GM23248 (cell line): Measurements from ENCODE around the gene ARID1B. TPM values are rescaled to one million over a fixed set of nuclear protein-coding genes. Genes with fewer than 3 reads are reported as not detected.

Experiments used
- DNase-seq: peaks from one replicate; pipeline ENCODE4 v3.0.0-alpha.2; 2015
- H2AFZ ChIP-seq: fragments of 200-600 bp; sonication (generic); 2 replicates; pipeline ENCODE4 v1.6.1; 2016; ENCODE audit warnings: antibody characterized with exemption
- H3F3A ChIP-seq: fragments of 200-600 bp; sonication (generic); 2 replicates; pipeline ENCODE4 v1.6.1; 2016; ENCODE audit warnings: mild to moderate bottlenecking, antibody characterized with exemption, mixed run types; ENCODE audit not compliant: insufficient read depth
- H3K27ac ChIP-seq: fragments of 200-600 bp; sonication (generic); 2 replicates; pipeline ENCODE4 v1.5.1; 2016; ENCODE audit warnings: mild to moderate bottlenecking
- H3K27me3 ChIP-seq: fragments of 200-600 bp; sonication (generic); replicated peaks from 2 replicates; pipeline ENCODE4 v1.6.1; 2016; ENCODE audit warnings: mild to moderate bottlenecking; ENCODE audit not compliant: insufficient read depth
- H3K36me3 ChIP-seq: fragments of 200-600 bp; sonication (generic); 2 replicates; pipeline ENCODE4 v1.6.1; 2016; ENCODE audit warnings: low read depth, mild to moderate bottlenecking
- H3K4me1 ChIP-seq: fragments of 200-600 bp; sonication (generic); 2 replicates; pipeline ENCODE4 v1.6.1; 2016; ENCODE audit warnings: mild to moderate bottlenecking; ENCODE audit not compliant: insufficient read depth
- H3K4me2 ChIP-seq: fragments of 200-600 bp; sonication (generic); one replicate; pipeline ENCODE4 v1.6.1; 2016; ENCODE audit warnings: mild to moderate bottlenecking; ENCODE audit not compliant: unreplicated experiment
- H3K4me3 ChIP-seq: fragments of 200-600 bp; sonication (generic); 2 replicates; pipeline ENCODE4 v1.5.1; 2016; ENCODE audit warnings: mild to moderate bottlenecking
- H3K79me2 ChIP-seq: fragments of 200-600 bp; sonication (generic); 2 replicates; pipeline ENCODE4 v1.6.1; 2016; ENCODE audit warnings: mild to moderate bottlenecking; ENCODE audit not compliant: insufficient read depth
- H3K9ac ChIP-seq: fragments of 200-600 bp; sonication (generic); 2 replicates; pipeline ENCODE4 v1.6.1; 2016; ENCODE audit warnings: mild to moderate bottlenecking
- H3K9me2 ChIP-seq: fragments of 200-600 bp; sonication (generic); 2 replicates; pipeline ENCODE4 v1.6.1; 2016; ENCODE audit warnings: mixed run types, mild to moderate bottlenecking, moderate library complexity; ENCODE audit not compliant: insufficient read depth
- H3K9me3 ChIP-seq: fragments of 200-600 bp; sonication (generic); one replicate; pipeline ENCODE4 v1.6.1; 2017; ENCODE audit warnings: low read depth
- H4K20me1 ChIP-seq: fragments of 200-600 bp; sonication (generic); 2 replicates; pipeline ENCODE4 v1.6.0; 2016; ENCODE audit not compliant: insufficient read depth
- EZH2 ChIP-seq: fragments of 200-600 bp; sonication (generic); IDR thresholded peaks from 2 replicates; pipeline ENCODE4 v1.6.1; 2018; ENCODE audit warnings: antibody characterized with exemption, mild to moderate bottlenecking; ENCODE audit not compliant: insufficient read depth, poor library complexity, severe bottlenecking
- EZH2phosphoT487 ChIP-seq: fragments of 200-600 bp; sonication (generic); IDR thresholded peaks from 2 replicates; pipeline ENCODE4 v1.6.1; 2018; ENCODE audit warnings: antibody characterized with exemption, moderate library complexity, mild to moderate bottlenecking, low read depth; ENCODE audit not compliant: insufficient read depth
- WGBS, 2 experiments: methylation state at CpG; one replicate each; pipeline ENCODE4 v1.1.6; 2015 to 2017; ENCODE audit warnings: low lambda C conversion rate in 2 of 2, low coverage in 1 of 2; ENCODE audit errors: missing lambda C conversion rate in 2 of 2; 5-methylcytosine and 5-hydroxymethylcytosine counted together
- in situ Hi-C: fragments of 300-500 bp; cut with MboI; formaldehyde crosslinking; loops from 2 replicates; pipeline ENCODE4 v1.15.0; 2020
- polyA plus RNA-seq: library from polyadenylated mRNA; unstranded; fragments of >200 nt; fragmentation: Nextera tagmentation; extraction: Ambion mirVana; gene quantifications from 2 replicates; pipeline ENCODE4 v1.2.1, GENCODE V29; 2016
- total RNA-seq: library from RNA; depleted of rRNA; stranded (reverse); fragments of >200 nt; shearing (Covaris generic); gene quantifications from 2 replicates; pipeline ENCODE4 v1.2.3, GENCODE V29; 2014

Gene ARID1B
- total and polyA plus RNA-seq, 2 experiments from 2014 or later = 19.3 to 21.2 TPM

DNA sequence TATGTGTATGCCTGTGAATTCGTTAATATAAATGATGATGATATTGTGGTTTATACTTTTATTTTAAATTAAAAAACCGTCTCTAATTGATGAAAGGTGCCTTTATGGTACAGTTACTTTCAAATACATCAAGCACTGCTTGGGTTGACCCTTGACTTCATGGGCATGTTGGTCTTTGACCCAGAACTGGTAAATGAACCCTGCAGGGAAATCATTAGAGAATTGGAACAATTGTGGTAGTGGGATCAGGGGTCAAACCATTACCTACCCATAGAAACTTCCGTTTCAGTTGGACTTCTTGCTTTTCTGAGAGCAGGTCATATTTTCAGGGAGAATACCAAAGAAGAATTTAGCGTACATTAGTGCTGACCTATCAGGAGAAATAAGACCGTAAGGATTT is 288.2 kb downstream of the ARID1B start:
- Histone ChIP-seq H4K20me1 (no peaks in the 10 kb centered on the region), H3K9me2 (no peaks in the 10 kb centered on the region), H3K4me2 (no peak overlapping the region), H3K9me3 (no peaks in the 10 kb centered on the region), H3F3A (0 out of 2 replicates have a peak, but pooled peaks cover 5% of the 10 kb centered on the region), H3K9ac (no peak overlapping the region), H3K36me3 (no peaks in the 10 kb centered on the region), H3K27ac (no peak overlapping the region), H3K79me2 (peaks cover 91% of the 10 kb centered on the region), H2AFZ (no peak overlapping the region), H3K4me1 (peaks cover 11% of the 10 kb centered on the region), H3K27me3 (no peaks in the 10 kb centered on the region), H3K4me3 (no peak overlapping the region)
- no peak for TF ChIP-seq EZH2phosphoT487
- TF ChIP-seq EZH2 = no peak
- in situ Hi-C loops = no loop called here
- DNase-seq = no peak
- WGBS, 2 experiments = 93 to 94% methylated on average over 5 of the region's 5 CpGs

DNA sequence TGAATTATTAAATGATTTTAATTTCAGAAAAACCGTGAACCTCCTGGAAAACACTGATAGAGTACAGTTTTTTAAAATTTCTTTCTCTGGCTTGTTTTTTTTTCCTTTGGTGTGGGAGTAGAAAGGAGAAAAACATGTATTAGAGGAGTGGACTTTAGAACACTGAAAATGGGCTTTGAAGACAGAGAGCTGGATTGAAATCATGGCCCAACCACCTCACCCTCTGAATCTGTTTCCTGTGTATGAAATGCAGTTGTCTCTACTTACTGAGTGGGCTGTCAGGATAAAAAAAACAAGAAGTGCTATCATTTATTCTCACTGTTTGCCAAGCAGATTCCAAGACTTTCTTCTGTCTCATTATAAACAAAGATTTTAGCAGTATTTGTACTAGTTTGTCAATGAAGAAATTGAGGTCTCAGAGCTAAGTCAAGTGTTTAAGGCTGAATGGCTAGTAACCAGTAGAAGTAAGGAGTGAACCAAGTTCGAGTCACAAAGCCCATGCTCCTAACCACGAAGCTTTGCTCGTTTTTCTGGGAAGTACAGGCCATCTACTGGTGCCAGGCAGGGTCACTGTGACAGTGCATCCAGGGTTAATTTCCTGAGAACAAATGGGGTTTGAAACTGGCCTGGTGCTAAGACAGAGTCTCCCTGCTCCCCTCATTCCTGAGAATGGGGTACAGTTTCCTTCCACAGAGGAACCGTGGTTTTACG is 289.8 kb downstream of the ARID1B start:
- Histone ChIP-seq H3K4me3 (no peak overlapping the region), H3K9me3 (no peaks in the 10 kb centered on the region), H4K20me1 (0 out of 2 replicates have a peak, but pooled peaks cover 5% of the 10 kb centered on the region), H3K9ac (no peak overlapping the region), H2AFZ (no peak overlapping the region), H3K27me3 (no peaks in the 10 kb centered on the region), H3K9me2 (no peaks in the 10 kb centered on the region), H3K79me2 (peaks cover 92% of the 10 kb centered on the region), H3K4me2 (no peak overlapping the region), H3K4me1 (peaks cover 14% of the 10 kb centered on the region), H3K36me3 (no peaks in the 10 kb centered on the region), H3F3A (0 out of 2 replicates have a peak, but pooled peaks cover 5% of the 10 kb centered on the region), H3K27ac (no peak overlapping the region)
- TF ChIP-seq EZH2 = no peak
- TF ChIP-seq EZH2phosphoT487 = no peak
- in situ Hi-C loops = no loop called here
- WGBS, 2 experiments = 89 to 90% methylated on average over 6 of the region's 6 CpGs
- peak; percentile 17 for DNase-seq

GRCh38 chr6:157067507-157067906 is 290.3 kb downstream of the ARID1B start:
- no peak for DNase-seq
- Histone ChIP-seq H3K9me3 (no peaks in the 10 kb centered on the region), H3F3A (0 out of 2 replicates have a peak, but pooled peaks cover 5% of the 10 kb centered on the region), H2AFZ (no peak overlapping the region), H3K27ac (no peak overlapping the region), H3K4me2 (no peak overlapping the region), H4K20me1 (0 out of 2 replicates have a peak, but pooled peaks cover 5% of the 10 kb centered on the region), H3K27me3 (no peaks in the 10 kb centered on the region), H3K4me1 (peaks cover 14% of the 10 kb centered on the region), H3K9me2 (no peaks in the 10 kb centered on the region), H3K79me2 (peaks cover 95% of the 10 kb centered on the region), H3K4me3 (no peak overlapping the region), H3K9ac (no peak overlapping the region), H3K36me3 (no peaks in the 10 kb centered on the region)
- TF ChIP-seq EZH2phosphoT487 (no peak), EZH2 (no peak)
- in situ Hi-C loops = no loop called here
- 94 to 95% methylated on average over 8 of the region's 8 CpGs for WGBS, 2 experiments

DNA sequence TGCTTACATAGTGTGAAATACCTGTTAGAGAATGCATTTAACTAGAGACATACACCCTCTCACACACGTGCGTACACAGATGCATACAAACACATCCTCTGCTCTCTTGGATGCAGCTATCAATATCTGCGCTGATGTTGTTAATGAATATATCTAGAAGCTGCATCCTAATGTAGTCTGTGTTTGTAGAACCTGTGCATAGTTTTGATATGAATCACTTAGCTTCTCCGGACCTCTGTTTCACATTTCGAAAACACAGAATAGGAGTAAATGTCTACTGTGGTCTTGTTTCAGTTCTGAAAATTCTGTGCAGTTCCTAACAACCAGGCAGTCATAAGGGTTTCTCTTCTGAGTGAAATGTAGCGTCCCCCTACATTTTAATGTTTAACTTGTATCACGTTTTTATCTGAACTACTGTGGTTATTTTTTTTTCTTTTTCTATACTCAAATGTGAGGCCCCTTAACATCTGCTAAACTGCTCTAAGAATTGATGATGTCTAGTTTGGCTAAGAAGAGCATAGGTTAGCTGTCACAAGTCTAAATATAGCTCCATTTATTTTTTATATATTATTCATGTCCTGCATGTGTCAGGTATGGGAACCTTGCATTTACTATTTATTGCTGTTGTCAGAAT is 291.6 kb downstream of the ARID1B start:
- Histone ChIP-seq H3K36me3 (no peaks in the 10 kb centered on the region), H3K4me3 (no peak overlapping the region), H3K9me2 (no peaks in the 10 kb centered on the region), H2AFZ (no peak overlapping the region), H3K4me1 (peaks cover 14% of the 10 kb centered on the region), H3K27ac (no peak overlapping the region), H4K20me1 (0 out of 2 replicates have a peak, but pooled peaks cover 5% of the 10 kb centered on the region), H3K9ac (no peak overlapping the region), H3K79me2 (peaks cover 98% of the 10 kb centered on the region), H3F3A (0 out of 2 replicates have a peak, but pooled peaks cover 5% of the 10 kb centered on the region), H3K9me3 (no peaks in the 10 kb centered on the region), H3K4me2 (no peak overlapping the region), H3K27me3 (no peaks in the 10 kb centered on the region)
- 86 to 89% methylated on average over 7 of the region's 7 CpGs for WGBS, 2 experiments
- no peak for TF ChIP-seq EZH2
- TF ChIP-seq EZH2phosphoT487 = no peak
- DNase-seq = no peak
- in situ Hi-C loops = no loop called here
